NK-92 (cell line): Measurements from ENCODE around the gene RPL22.

Experiments used
- DNase-seq: peaks from one replicate; lab custom pipeline; 2025; ENCODE audit not compliant: unreplicated experiment; lab: John Stamatoyannopoulos, UW

RPL22 gene

GRCh38 chr1:6157132-6157527 lies 42.3 kb downstream of the RPL22 start:
- DNase-seq = no peak

- DNase-seq = no peak
These were observed 44.7 kb downstream of the RPL22 start for GRCh38 chr1:6154525-6155319.

GRCh38 chr1:6152882-6153281 lies 46.5 kb downstream of the RPL22 start:
- no peak for DNase-seq

GRCh38 chr1:6152181-6152580 lies 47.2 kb downstream of the RPL22 start:
- DNase-seq = no peak

- DNase-seq = no peak
These were observed 48.0 kb downstream of the RPL22 start for GRCh38 chr1:6151291-6151822.

GRCh38 chr1:6150006-6150938 lies 49.1 kb downstream of the RPL22 start:
- DNase-seq = no peak

GRCh38 chr1:6149597-6149996 lies 49.8 kb downstream of the RPL22 start:
- no peak for DNase-seq

GRCh38 chr1:6148497-6149241 lies 50.7 kb downstream of the RPL22 start:
- no peak for DNase-seq

GRCh38 chr1:6145864-6146410 lies 53.5 kb downstream of the RPL22 start:
- DNase-seq = no peak

- DNase-seq = no peak
These were observed 54.0 kb downstream of the RPL22 start for GRCh38 chr1:6145396-6145750.

GRCh38 chr1:6144647-6145395 lies 54.6 kb downstream of the RPL22 start:
- no peak for DNase-seq

GRCh38 chr1:6144175-6144574 lies 55.2 kb downstream of the RPL22 start:
- no peak for DNase-seq

GRCh38 chr1:6143395-6143794 lies 56.0 kb downstream of the RPL22 start:
- no peak for DNase-seq

GRCh38 chr1:6142734-6143133 lies 56.7 kb downstream of the RPL22 start:
- no peak for DNase-seq

- DNase-seq = no peak
These were observed 57.3 kb downstream of the RPL22 start for GRCh38 chr1:6142036-6142621.

- DNase-seq = no peak
These were observed 57.8 kb downstream of the RPL22 start for GRCh38 chr1:6141592-6141991.

- no peak for DNase-seq
These were observed 59.0 kb downstream of the RPL22 start for GRCh38 chr1:6140413-6140812.

GRCh38 chr1:6137758-6138157 lies 61.6 kb downstream of the RPL22 start:
- no peak for DNase-seq

- no peak for DNase-seq
These were observed 62.7 kb downstream of the RPL22 start for GRCh38 chr1:6136516-6137220.
